ENCODE measurements around the gene HRH1. TPM values are rescaled to one million over a fixed set of nuclear protein-coding genes. Genes with fewer than 3 reads are reported as not detected.

The HRH1 gene
- total RNA-seq, 1 donor from 2014 or later = 0.31 TPM

DNA sequence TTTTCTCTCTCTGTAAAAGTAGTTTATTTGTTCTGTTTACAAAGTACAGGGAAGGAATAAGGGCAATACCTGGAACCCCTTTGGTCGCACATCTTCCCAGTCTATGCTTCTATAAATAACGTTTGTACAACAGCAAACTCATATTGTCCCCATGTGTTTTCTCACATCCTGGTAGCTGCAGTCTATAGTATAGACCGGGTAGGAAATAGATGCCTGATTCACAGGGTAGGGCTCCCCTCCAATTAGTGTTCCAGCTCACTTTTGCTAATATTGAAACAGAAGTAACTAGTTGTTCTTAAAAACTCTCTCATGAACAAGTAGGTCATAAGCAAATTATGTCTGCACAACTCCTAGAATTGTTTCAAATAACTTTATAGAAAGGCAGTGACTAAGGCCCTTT, 135.6 kb downstream of the HRH1 start:
- Mint-ChIP-seq H3K36me3 (peaks cover 3% of the 10 kb centered on the region), H3K27me3 (ENCODE audit: low read depth) (no peaks in the 10 kb centered on the region), H3K9me3 (no peaks in the 10 kb centered on the region), H3K27ac (peak overlapping the region; percentile 34), H3K4me3 (no peak overlapping the region), H3K4me1 (peaks cover 19% of the 10 kb centered on the region)
- TF ChIP-seq, protein P1, sequence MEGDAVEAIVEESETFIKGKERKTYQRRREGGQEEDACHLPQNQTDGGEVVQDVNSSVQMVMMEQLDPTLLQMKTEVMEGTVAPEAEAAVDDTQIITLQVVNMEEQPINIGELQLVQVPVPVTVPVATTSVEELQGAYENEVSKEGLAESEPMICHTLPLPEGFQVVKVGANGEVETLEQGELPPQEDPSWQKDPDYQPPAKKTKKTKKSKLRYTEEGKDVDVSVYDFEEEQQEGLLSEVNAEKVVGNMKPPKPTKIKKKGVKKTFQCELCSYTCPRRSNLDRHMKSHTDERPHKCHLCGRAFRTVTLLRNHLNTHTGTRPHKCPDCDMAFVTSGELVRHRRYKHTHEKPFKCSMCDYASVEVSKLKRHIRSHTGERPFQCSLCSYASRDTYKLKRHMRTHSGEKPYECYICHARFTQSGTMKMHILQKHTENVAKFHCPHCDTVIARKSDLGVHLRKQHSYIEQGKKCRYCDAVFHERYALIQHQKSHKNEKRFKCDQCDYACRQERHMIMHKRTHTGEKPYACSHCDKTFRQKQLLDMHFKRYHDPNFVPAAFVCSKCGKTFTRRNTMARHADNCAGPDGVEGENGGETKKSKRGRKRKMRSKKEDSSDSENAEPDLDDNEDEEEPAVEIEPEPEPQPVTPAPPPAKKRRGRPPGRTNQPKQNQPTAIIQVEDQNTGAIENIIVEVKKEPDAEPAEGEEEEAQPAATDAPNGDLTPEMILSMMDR (IDR thresholded peaks at IDR 0.05; ENCODE audit: unreplicated experiment) = no peak
- no peak for DNase-seq (ENCODE audit: low spot score in 2 of 2, unreplicated experiment in 2 of 2)

- TF ChIP-seq, protein P1 (IDR thresholded peaks at IDR 0.05; ENCODE audit: unreplicated experiment) = no peak
- Mint-ChIP-seq H3K9me3 (no peaks in the 10 kb centered on the region), H3K4me1 (peaks cover 19% of the 10 kb centered on the region), H3K36me3 (peaks cover 3% of the 10 kb centered on the region), H3K27me3 (ENCODE audit: low read depth) (no peaks in the 10 kb centered on the region), H3K27ac (no peak overlapping the region), H3K4me3 (no peak overlapping the region)
- no peak for DNase-seq (ENCODE audit: low spot score in 2 of 2, unreplicated experiment in 2 of 2)
Observed at GRCh38 chr3:11290743-11291680, 136.7 kb downstream of the HRH1 start.

DNA sequence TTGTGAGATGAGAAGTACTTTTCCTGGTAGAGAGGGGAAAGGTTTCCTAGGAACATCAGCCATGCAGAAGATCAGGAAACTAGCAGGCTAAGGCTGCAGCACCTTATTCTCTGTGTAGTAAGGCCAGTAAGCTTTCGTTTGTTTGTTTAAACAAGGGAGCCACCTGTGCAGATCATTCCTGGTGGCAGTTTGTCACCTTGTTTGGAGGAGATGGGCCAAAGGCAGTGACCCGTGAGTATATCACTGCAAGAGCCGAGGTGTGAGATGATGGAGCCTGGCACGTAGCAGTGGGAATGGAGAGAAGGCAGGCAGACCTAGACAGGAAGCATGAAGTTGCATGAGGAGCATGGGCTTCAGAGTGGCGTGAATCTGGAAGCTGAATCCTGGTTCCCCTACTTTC, 137.5 kb downstream of the HRH1 start:
- no peak overlapping the region for H3K4me3 Mint-ChIP-seq
- H3K4me1 Mint-ChIP-seq = peaks cover 19% of the 10 kb centered on the region
- DNase-seq (ENCODE audit: low spot score in 2 of 2, unreplicated experiment in 2 of 2) = no peak
- TF ChIP-seq, protein P1 (IDR thresholded peaks at IDR 0.05; ENCODE audit: unreplicated experiment) = no peak
- H3K27me3 Mint-ChIP-seq (ENCODE audit: low read depth) = no peaks in the 10 kb centered on the region
- no peak overlapping the region for H3K27ac Mint-ChIP-seq
- no peaks in the 10 kb centered on the region for H3K9me3 Mint-ChIP-seq
- H3K36me3 Mint-ChIP-seq = peaks cover 3% of the 10 kb centered on the region

DNA sequence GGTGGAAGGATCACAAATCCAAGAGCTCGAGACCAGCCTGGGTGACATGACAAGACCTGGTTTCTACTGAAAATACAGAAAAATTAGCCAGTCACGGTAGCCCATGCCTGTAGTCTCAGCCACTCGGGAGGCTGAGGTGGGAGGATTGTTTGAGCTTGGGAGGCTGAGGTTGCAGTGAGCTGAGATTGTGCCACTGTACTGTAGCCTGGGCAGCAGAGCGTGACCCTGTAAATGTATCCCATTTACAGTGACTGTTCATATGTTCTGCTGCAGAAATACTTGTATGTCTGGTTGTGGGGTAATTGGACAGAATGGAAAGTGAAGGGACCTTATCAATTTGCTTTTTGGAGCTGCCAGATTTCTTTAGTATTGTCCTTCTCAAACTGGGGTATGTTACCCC, 142.8 kb downstream of the HRH1 start:
- Mint-ChIP-seq H3K4me1 (no peaks in the 10 kb centered on the region), H3K36me3 (peaks cover 15% of the 10 kb centered on the region), H3K4me3 (no peak overlapping the region), H3K27me3 (ENCODE audit: low read depth) (no peaks in the 10 kb centered on the region), H3K27ac (no peak overlapping the region), H3K9me3 (no peaks in the 10 kb centered on the region)
- TF ChIP-seq, protein P1 (IDR thresholded peaks at IDR 0.05; ENCODE audit: unreplicated experiment) = no peak
- DNase-seq (ENCODE audit: low spot score in 2 of 2, unreplicated experiment in 2 of 2) = no peak

DNA sequence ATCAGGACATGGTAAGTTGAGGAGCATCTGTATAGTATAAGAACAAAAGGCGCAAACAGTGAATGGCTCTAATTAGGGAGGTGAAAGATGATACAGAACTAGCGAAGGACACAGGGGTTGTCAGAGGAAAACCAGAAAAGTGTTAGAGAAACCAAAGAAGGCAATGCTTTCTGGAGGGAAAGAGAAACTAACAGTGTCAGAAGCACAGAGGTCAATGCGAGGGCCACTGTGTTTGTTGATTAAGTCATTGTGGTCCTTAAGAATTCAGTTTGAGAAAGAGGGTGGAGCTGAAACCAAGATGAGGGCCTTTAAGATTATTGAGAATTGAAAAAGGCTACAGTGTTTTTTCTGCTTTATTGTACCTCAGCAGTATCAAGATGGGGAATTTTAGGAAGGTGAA, 146.7 kb downstream of the HRH1 start:
- H3K4me3 Mint-ChIP-seq = no peak overlapping the region
- H3K4me1 Mint-ChIP-seq = no peaks in the 10 kb centered on the region
- H3K27ac Mint-ChIP-seq = no peak overlapping the region
- H3K27me3 Mint-ChIP-seq (ENCODE audit: low read depth) = no peaks in the 10 kb centered on the region
- peaks cover 23% of the 10 kb centered on the region for H3K36me3 Mint-ChIP-seq
- no peaks in the 10 kb centered on the region for H3K9me3 Mint-ChIP-seq
- TF ChIP-seq, protein P1 (IDR thresholded peaks at IDR 0.05; ENCODE audit: unreplicated experiment) = no peak
- no peak for DNase-seq (ENCODE audit: low spot score in 2 of 2, unreplicated experiment in 2 of 2)

All from mesothelial cell of epicardium (in vitro differentiated cells).